Neural cell (in vitro differentiated cells): Measurements from ENCODE around the gene UFD1.

Source experiments
- EP300 ChIP-seq: fragments of 450-650 bp; conservative IDR thresholded peaks from 2 replicates; pipeline ENCODE4 v1.6.1; 2014; ENCODE audit warnings: antibody characterized with exemption, mild to moderate bottlenecking, moderate library complexity; ENCODE audit not compliant: poor library complexity, severe bottlenecking
- REST ChIP-seq: IDR thresholded peaks from 2 replicates; pipeline ENCODE4 v1.6.1; 2012; ENCODE audit warnings: borderline replicate concordance
- TF ChIP-seq, protein P1 (sequence below): fragments of 450-650 bp; IDR thresholded peaks from 2 replicates; pipeline ENCODE4 v1.5.1; 2014; ENCODE audit warnings: antibody characterized with exemption, mild to moderate bottlenecking, moderate library complexity; ENCODE audit not compliant: poor library complexity, severe bottlenecking

DNA sequence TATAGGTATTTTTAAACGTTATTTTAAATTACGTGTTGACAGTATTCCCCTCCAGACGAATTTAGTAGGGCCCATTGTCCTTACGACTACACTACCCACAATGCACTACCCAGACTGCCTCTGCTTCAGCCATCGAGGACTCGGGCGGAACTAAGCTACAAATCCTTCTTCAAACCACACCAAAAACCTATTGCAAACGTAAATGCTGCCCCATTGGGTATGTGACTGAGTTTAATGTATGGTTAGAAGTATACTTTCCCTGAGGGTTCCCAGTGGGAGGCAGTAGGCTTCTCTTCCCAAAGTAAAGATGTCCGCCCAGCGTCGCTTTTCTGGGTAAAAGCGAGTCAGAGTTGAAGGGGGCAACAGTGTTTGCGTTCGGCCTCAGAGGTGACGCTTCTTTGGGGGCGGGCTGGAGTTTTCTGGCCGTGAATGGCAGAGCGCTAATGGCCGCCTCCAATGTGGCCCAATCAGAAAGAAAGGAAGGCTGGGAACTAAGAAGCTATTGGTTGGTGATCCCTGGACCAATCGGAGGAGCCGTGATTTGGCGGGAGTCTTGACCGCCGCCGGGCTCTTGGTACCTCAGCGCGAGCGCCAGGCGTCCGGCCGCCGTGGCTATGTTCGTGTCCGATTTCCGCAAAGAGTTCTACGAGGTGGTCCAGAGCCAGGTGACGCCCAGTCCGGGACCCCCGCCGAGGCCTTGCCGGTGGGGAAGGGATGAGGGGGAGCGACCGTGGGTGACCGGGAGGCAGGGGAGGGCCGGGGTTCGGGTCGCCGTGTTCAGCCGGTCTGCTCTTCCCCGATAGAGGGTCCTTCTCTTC is 571 bp upstream of the UFD1 start, which contains the start of gene CDC45:
- no peak for TF ChIP-seq REST
- TF ChIP-seq, protein P1, sequence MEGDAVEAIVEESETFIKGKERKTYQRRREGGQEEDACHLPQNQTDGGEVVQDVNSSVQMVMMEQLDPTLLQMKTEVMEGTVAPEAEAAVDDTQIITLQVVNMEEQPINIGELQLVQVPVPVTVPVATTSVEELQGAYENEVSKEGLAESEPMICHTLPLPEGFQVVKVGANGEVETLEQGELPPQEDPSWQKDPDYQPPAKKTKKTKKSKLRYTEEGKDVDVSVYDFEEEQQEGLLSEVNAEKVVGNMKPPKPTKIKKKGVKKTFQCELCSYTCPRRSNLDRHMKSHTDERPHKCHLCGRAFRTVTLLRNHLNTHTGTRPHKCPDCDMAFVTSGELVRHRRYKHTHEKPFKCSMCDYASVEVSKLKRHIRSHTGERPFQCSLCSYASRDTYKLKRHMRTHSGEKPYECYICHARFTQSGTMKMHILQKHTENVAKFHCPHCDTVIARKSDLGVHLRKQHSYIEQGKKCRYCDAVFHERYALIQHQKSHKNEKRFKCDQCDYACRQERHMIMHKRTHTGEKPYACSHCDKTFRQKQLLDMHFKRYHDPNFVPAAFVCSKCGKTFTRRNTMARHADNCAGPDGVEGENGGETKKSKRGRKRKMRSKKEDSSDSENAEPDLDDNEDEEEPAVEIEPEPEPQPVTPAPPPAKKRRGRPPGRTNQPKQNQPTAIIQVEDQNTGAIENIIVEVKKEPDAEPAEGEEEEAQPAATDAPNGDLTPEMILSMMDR: no peak
- no peak for TF ChIP-seq EP300
